ENCODE data around the gene LDLRAD3.

LDLRAD3 gene

GRCh38 chr11:36126678-36127077, 182.8 kb downstream of the LDLRAD3 start (continued):
- TF ChIP-seq ZNF70 (CRISPR knock-in tag; IDR thresholded peaks at IDR 0.05) (no peak), ZNF565 (CRISPR knock-in tag; conservative IDR thresholded peaks at IDR 0.05; ENCODE audit: low read depth) (no peak)
- TF ChIP-seq, protein P1, sequence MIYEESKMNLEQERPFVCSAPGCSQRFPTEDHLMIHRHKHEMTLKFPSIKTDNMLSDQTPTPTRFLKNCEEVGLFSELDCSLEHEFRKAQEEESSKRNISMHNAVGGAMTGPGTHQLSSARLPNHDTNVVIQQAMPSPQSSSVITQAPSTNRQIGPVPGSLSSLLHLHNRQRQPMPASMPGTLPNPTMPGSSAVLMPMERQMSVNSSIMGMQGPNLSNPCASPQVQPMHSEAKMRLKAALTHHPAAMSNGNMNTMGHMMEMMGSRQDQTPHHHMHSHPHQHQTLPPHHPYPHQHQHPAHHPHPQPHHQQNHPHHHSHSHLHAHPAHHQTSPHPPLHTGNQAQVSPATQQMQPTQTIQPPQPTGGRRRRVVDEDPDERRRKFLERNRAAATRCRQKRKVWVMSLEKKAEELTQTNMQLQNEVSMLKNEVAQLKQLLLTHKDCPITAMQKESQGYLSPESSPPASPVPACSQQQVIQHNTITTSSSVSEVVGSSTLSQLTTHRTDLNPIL (CRISPR knock-in tag; IDR thresholded peaks at IDR 0.05; ENCODE audit: low read depth): no peak

DNA sequence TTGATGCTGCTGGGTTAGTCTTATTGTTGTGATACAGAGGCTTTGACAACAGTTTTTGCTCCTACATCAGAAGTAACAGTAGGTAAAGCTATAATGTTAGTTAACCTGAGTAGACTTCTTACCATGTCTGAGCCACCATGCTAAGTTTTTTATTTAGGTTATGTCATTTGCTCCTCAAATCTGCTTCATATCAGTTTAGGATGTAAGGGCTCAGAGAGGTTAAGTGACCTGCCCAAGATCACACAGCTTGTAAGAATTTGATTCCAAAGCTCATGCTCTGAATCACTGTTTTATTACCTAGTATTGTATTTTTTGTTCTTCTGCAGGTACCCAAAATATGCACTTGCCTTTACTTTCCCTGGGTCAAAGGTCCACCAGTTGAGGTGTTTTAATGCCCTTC, 183.7 kb downstream of the LDLRAD3 start:
- TF ChIP-seq GLIS3 (CRISPR knock-in tag; IDR thresholded peaks at IDR 0.05): no peak
- TF ChIP-seq, protein P1 (CRISPR knock-in tag; IDR thresholded peaks at IDR 0.05; ENCODE audit: low read depth): no peak
- no peak for TF ChIP-seq ESRRG (CRISPR knock-in tag; IDR thresholded peaks at IDR 0.05)
- no peak for TF ChIP-seq TSHZ2 (CRISPR knock-in tag; IDR thresholded peaks at IDR 0.05)
- TF ChIP-seq ZNF8 (CRISPR knock-in tag; IDR thresholded peaks at IDR 0.05): no peak
- no peak for TF ChIP-seq ZFP3 (CRISPR knock-in tag; IDR thresholded peaks at IDR 0.05)
- no peak for TF ChIP-seq BACH2 (CRISPR knock-in tag; IDR thresholded peaks at IDR 0.05; ENCODE audit: borderline replicate concordance)
- no peak for TF ChIP-seq OSR1 (CRISPR knock-in tag; IDR thresholded peaks at IDR 0.05)
- no peak for TF ChIP-seq ZFP30 (CRISPR knock-in tag; IDR thresholded peaks at IDR 0.05)
- TF ChIP-seq CSDC2 (CRISPR knock-in tag; IDR thresholded peaks at IDR 0.05): no peak
- TF ChIP-seq TOX (CRISPR knock-in tag; IDR thresholded peaks at IDR 0.05; ENCODE audit: borderline replicate concordance): no peak
- no peak for TF ChIP-seq ZNF70 (CRISPR knock-in tag; IDR thresholded peaks at IDR 0.05)
- no peak for TF ChIP-seq ARNTL (CRISPR knock-in tag; IDR thresholded peaks at IDR 0.05; ENCODE audit: borderline replicate concordance, low read depth)
- TF ChIP-seq SNAI2 (CRISPR knock-in tag; IDR thresholded peaks at IDR 0.05): no peak
- TF ChIP-seq TCF4 (CRISPR knock-in tag; IDR thresholded peaks at IDR 0.05; ENCODE audit: borderline replicate concordance): no peak
- TF ChIP-seq, protein P2, sequence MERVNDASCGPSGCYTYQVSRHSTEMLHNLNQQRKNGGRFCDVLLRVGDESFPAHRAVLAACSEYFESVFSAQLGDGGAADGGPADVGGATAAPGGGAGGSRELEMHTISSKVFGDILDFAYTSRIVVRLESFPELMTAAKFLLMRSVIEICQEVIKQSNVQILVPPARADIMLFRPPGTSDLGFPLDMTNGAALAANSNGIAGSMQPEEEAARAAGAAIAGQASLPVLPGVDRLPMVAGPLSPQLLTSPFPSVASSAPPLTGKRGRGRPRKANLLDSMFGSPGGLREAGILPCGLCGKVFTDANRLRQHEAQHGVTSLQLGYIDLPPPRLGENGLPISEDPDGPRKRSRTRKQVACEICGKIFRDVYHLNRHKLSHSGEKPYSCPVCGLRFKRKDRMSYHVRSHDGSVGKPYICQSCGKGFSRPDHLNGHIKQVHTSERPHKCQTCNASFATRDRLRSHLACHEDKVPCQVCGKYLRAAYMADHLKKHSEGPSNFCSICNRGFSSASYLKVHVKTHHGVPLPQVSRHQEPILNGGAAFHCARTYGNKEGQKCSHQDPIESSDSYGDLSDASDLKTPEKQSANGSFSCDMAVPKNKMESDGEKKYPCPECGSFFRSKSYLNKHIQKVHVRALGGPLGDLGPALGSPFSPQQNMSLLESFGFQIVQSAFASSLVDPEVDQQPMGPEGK (CRISPR knock-in tag; IDR thresholded peaks at IDR 0.05; ENCODE audit: borderline replicate concordance): no peak
- TF ChIP-seq RARB (CRISPR knock-in tag; IDR thresholded peaks at IDR 0.05): no peak
- no peak for ATAC-seq

DNA sequence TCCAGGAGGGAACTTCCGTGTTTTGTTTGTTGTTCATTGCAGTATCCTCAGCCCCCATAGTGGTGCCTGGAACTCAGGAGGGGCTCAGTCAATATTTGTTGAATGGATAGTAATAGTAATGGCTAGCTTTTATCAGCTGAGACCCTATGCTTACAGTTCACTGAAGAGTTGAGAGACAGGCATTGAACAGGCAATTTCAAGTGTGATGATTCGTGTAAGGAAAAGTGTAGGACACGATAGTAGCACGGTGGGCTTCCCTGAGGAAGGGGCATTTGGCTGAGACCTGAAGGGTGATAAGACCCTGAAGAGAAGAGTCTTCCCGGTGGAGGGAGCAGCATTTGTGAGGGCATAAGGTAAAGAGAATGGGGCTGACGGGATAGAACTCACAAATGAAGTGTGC, 186.1 kb downstream of the LDLRAD3 start:
- TF ChIP-seq ARNTL (CRISPR knock-in tag; IDR thresholded peaks at IDR 0.05; ENCODE audit: borderline replicate concordance, low read depth): no peak
- TF ChIP-seq ZNF70 (CRISPR knock-in tag; IDR thresholded peaks at IDR 0.05): no peak
- TF ChIP-seq ZNF565 (CRISPR knock-in tag; conservative IDR thresholded peaks at IDR 0.05; ENCODE audit: low read depth): no peak
- no peak for TF ChIP-seq SNAI2 (CRISPR knock-in tag; IDR thresholded peaks at IDR 0.05)
- ATAC-seq: no peak

GRCh38 chr11:36130401-36130800, 186.5 kb downstream of the LDLRAD3 start:
- no peak; the same call in 2 of the 3 replicates for ATAC-seq
- no peak for TF ChIP-seq ZFP3 (CRISPR knock-in tag; IDR thresholded peaks at IDR 0.05)
- TF ChIP-seq, protein P2 (CRISPR knock-in tag; IDR thresholded peaks at IDR 0.05; ENCODE audit: borderline replicate concordance): no peak
- TF ChIP-seq ZNF70 (CRISPR knock-in tag; IDR thresholded peaks at IDR 0.05): no peak
- TF ChIP-seq, protein P3, sequence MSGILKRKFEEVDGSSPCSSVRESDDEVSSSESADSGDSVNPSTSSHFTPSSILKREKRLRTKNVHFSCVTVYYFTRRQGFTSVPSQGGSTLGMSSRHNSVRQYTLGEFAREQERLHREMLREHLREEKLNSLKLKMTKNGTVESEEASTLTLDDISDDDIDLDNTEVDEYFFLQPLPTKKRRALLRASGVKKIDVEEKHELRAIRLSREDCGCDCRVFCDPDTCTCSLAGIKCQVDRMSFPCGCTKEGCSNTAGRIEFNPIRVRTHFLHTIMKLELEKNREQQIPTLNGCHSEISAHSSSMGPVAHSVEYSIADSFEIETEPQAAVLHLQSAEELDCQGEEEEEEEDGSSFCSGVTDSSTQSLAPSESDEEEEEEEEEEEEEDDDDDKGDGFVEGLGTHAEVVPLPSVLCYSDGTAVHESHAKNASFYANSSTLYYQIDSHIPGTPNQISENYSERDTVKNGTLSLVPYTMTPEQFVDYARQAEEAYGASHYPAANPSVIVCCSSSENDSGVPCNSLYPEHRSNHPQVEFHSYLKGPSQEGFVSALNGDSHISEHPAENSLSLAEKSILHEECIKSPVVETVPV (CRISPR knock-in tag; IDR thresholded peaks at IDR 0.05): no peak
- no peak for TF ChIP-seq PPARA (CRISPR knock-in tag; IDR thresholded peaks at IDR 0.05; ENCODE audit: borderline replicate concordance)

All from SK-N-SH treated with all-trans-retinoic acid at 6 μM for 48 hours (cell line).